Stimulated activated naive CD8-positive, alpha-beta T cell treated with anti-CD3 and anti-CD28 coated beads, Interleukin-15, amount 100 ng/mL, for 72 hours (primary cell): ENCODE measurements around the gene FRMD8.
A peak's percentile ranks its signal among the peaks of the same experiment; 100 is the strongest.

ENCODE experiments used
- ATAC-seq: fragments of 150-1000 bp; cut with Tn5 transposase; 2 replicates; pipeline ENCODE4 v1.10.0; 2021; ENCODE audit warnings: mild to moderate bottlenecking, moderate library complexity
- DNase-seq, 2 donors: peaks; one replicate each; pipeline ENCODE4 v3.0.0; 2021 to 2022
- H3K27ac Mint-ChIP-seq, 2 donors: one replicate each; pipeline ENCODE4 v1.8.0; 2022; ENCODE audit warnings: mild to moderate bottlenecking in 2 of 2, mixed read lengths in 2 of 2, moderate library complexity in 2 of 2
- H3K27me3 Mint-ChIP-seq: one replicate; pipeline ENCODE4 v1.8.0; 2022; ENCODE audit warnings: mixed read lengths
- H3K4me1 Mint-ChIP-seq: one replicate; pipeline ENCODE4 v1.8.0; 2022; ENCODE audit warnings: mild to moderate bottlenecking, mixed read lengths
- H3K4me3 Mint-ChIP-seq, 2 donors: one replicate each; pipeline ENCODE4 v1.8.0; 2022; ENCODE audit warnings: mild to moderate bottlenecking in 2 of 2, mixed read lengths in 2 of 2, moderate library complexity in 1 of 2
- H3K9me3 Mint-ChIP-seq, 2 donors: one replicate each; pipeline ENCODE4 v1.8.0; 2022; ENCODE audit warnings: mixed read lengths in 2 of 2

The FRMD8 gene

GRCh38 chr11:65362320-65362931 is 24.0 kb upstream of the FRMD8 start:
- no peak overlapping the region for H3K4me3 Mint-ChIP-seq
- ATAC-seq (peak; percentile 59), DNase-seq (no peak)
- no peaks in the 10 kb centered on the region for H3K9me3 Mint-ChIP-seq
- no peak overlapping the region for H3K27ac Mint-ChIP-seq
- H3K27me3 Mint-ChIP-seq: no peaks in the 10 kb centered on the region
- peaks cover 6% of the 10 kb centered on the region for H3K4me1 Mint-ChIP-seq

GRCh38 chr11:65362966-65363365 is 23.5 kb upstream of the FRMD8 start:
- no peak for ATAC-seq
- no peak for DNase-seq
- no peaks in the 10 kb centered on the region for H3K9me3 Mint-ChIP-seq
- peaks cover 6% of the 10 kb centered on the region for H3K4me1 Mint-ChIP-seq
- no peaks in the 10 kb centered on the region for H3K27me3 Mint-ChIP-seq
- H3K4me3 Mint-ChIP-seq: no peak overlapping the region
- H3K27ac Mint-ChIP-seq: no peak overlapping the region

DNA sequence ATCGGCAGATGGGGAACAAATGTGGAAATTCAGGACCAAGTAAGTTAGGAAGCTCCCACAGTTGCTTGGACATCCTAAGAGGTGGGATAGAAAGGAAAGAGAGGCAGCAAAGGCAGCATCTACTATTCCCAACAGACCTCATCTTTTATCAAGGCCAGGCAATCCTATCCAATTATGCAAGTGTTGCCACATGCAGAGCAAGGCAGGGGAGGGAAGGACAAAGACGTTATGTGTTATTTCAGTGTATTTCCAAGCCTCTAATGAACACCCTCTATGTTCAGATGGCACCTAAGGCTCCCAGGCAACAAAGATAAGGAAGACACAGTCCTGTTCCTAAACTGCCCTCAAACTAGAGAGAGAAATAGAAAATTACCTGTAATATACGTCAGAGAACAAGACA is 22.7 kb upstream of the FRMD8 start:
- Mint-ChIP-seq H3K4me3 (no peak overlapping the region), H3K4me1 (peaks cover 6% of the 10 kb centered on the region), H3K27ac (no peak overlapping the region), H3K27me3 (no peaks in the 10 kb centered on the region), H3K9me3 (no peaks in the 10 kb centered on the region)
- DNase-seq: no peak
- no peak for ATAC-seq

DNA sequence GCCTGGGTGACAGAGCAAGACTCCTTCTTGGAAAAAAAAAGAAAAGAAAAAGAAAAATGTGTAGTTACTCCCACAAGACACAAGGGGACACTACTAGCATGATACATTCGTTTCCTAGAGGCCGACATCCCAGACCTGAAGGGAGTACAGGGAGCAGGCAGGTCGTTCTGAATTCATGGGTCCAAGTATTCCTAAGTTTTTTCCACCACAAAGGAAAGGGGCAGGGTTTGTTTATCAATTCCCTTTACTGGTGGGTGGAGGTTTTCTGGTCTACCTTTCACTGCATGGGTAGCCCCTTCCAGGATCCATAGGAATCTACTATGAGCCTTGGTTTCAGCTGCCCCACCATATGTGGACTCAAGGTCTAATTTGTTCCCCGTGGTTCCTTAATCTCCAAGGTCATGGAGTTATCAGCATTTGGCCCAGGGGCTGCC is 20.1 kb upstream of the FRMD8 start:
- DNase-seq (peak in 1 of 2 donors; percentile 36), ATAC-seq (peak; percentile 79)
- H3K27me3 Mint-ChIP-seq: no peaks in the 10 kb centered on the region
- no peak overlapping the region for H3K4me3 Mint-ChIP-seq
- no peaks in the 10 kb centered on the region for H3K9me3 Mint-ChIP-seq
- no peak overlapping the region for H3K27ac Mint-ChIP-seq
- peaks cover 6% of the 10 kb centered on the region for H3K4me1 Mint-ChIP-seq

GRCh38 chr11:65370659-65371049 is 15.8 kb upstream of the FRMD8 start:
- no peaks in the 10 kb centered on the region for H3K27me3 Mint-ChIP-seq
- no peak overlapping the region for H3K27ac Mint-ChIP-seq
- DNase-seq (no peak), ATAC-seq (no peak)
- H3K4me3 Mint-ChIP-seq: no peak overlapping the region
- no peaks in the 10 kb centered on the region for H3K4me1 Mint-ChIP-seq
- H3K9me3 Mint-ChIP-seq: no peaks in the 10 kb centered on the region

DNA sequence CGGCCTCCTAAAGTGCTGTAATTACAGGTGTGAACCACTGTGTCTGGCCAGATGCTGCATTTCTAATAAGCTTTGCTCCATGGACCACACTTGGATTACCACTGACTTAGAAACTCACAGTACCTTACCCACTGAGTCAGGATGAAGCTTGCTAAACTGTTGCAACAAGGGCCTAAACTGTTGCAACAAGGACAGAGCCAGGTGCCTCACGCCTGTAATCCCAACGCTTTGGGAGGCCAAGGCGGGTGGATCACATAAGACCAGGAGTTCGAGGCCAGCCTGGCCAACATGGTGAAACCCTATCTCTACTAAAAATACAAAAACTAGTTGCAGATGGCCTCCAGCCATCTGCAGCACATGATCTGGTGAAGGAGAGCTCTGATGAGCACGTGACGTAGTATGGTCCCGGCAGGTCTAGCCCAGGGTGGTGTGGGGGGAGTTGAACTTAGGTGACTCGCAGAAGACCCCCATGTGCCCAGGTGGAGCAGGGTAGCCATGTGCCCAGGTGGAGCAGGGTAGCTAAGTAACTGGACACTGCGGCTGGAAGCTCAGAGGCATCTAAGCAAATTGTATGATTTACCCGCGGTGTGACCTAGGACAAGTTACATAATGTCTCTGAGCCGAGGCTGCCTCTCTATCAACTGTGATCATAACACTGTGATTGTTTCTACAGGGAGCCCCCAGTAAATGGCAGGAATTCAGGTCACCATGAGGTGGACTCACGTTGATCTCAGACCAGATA is 12.4 kb upstream of the FRMD8 start:
- DNase-seq: no peak
- H3K4me1 Mint-ChIP-seq: peaks cover 10% of the 10 kb centered on the region
- H3K4me3 Mint-ChIP-seq: no peak overlapping the region
- peak overlapping the region in 1 of 2 donors; percentile 86 for H3K27ac Mint-ChIP-seq
- H3K27me3 Mint-ChIP-seq: no peaks in the 10 kb centered on the region
- no peak for ATAC-seq
- H3K9me3 Mint-ChIP-seq: no peaks in the 10 kb centered on the region

DNA sequence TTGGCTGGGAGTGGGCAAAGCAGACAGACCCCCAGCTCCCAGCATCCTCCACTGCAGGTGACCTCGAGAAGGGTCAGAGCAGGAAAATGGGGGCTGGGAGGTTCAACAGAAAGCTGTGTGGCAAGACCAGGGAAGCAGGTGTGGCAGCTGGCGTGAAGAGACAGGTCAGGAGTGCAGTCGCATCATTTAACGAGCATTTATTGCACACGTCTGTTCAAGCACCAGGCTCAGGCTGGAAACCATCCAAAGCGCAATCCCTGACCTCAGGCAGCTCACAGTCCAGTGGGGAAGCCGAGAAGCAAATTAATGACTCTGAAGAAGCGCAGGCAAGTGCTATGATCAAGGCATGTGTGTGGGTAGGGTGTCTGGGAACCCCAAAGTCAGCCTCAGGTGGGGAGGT is 11.4 kb upstream of the FRMD8 start:
- peaks cover 12% of the 10 kb centered on the region for H3K4me1 Mint-ChIP-seq
- no peaks in the 10 kb centered on the region for H3K9me3 Mint-ChIP-seq
- no peak for ATAC-seq
- H3K27ac Mint-ChIP-seq: no peak overlapping the region
- H3K27me3 Mint-ChIP-seq: no peaks in the 10 kb centered on the region
- no peak overlapping the region for H3K4me3 Mint-ChIP-seq
- no peak for DNase-seq

- Mint-ChIP-seq H3K27ac (peak overlapping the region in 1 of 2 donors; percentile 59), H3K4me3 (no peak overlapping the region), H3K9me3 (no peaks in the 10 kb centered on the region), H3K27me3 (no peaks in the 10 kb centered on the region), H3K4me1 (peaks cover 24% of the 10 kb centered on the region)
- ATAC-seq (no peak), DNase-seq (no peak)
Measured at GRCh38 chr11:65376138-65376713, 10.2 kb upstream of the FRMD8 start.

- Mint-ChIP-seq H3K27me3 (no peaks in the 10 kb centered on the region), H3K4me1 (peaks cover 32% of the 10 kb centered on the region), H3K27ac (peak overlapping the region in 1 of 2 donors; percentile 38), H3K4me3 (no peak overlapping the region), H3K9me3 (no peaks in the 10 kb centered on the region)
- no peak for ATAC-seq
- DNase-seq: no peak
Measured at GRCh38 chr11:65377036-65377435, 9.4 kb upstream of the FRMD8 start.

GRCh38 chr11:65377777-65378176 is 8.7 kb upstream of the FRMD8 start:
- Mint-ChIP-seq H3K4me3 (no peak overlapping the region), H3K27ac (peak overlapping the region in 1 of 2 donors; percentile 38)
- no peak for DNase-seq

GRCh38 chr11:65378208-65378927 is 8.1 kb upstream of the FRMD8 start:
- DNase-seq (no peak), ATAC-seq (no peak)
- Mint-ChIP-seq H3K9me3 (no peaks in the 10 kb centered on the region), H3K4me1 (peaks cover 43% of the 10 kb centered on the region), H3K27me3 (no peaks in the 10 kb centered on the region), H3K27ac (no peak overlapping the region), H3K4me3 (no peak overlapping the region)

More at GRCh38 chr11:65377777-65378176, 8.7 kb upstream of the FRMD8 start:
- Mint-ChIP-seq H3K4me1 (peaks cover 38% of the 10 kb centered on the region), H3K27me3 (no peaks in the 10 kb centered on the region), H3K9me3 (no peaks in the 10 kb centered on the region)
- ATAC-seq: no peak

DNA sequence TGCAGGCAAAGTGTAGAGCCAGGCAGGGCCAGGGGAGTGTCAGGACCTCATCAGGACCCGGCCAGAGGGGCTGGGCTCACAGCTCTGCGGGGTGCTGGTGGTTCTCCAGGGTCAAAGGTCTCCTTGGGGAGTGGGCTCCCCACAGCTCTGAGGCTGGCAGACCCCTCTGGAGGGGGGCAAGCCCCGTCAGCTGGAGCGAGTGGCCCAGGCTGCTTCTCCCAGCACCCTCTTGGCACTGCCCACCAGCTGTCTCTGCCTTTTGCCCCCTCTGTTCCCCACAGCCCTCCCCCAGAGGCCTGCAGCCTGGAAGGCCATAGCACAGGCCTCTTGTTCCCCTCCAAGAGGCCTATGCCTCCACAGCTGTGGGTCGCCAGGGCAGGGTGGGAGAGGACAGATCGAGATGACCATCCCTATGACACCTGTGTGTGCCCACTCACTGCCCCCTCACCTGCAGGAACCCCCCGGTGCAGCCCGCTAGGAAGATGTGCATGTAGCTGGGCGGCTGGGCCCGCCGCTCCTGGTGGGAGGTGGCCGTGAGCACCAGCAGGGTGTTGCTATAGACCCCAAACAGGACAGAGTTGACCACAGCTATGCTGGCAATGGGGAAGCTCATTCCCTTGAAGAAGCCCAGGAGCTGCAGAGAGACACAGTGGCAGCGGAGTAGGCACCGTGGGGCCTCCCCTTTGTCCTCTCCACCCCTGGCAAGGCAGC is 7.4 kb upstream of the FRMD8 start:
- no peaks in the 10 kb centered on the region for H3K9me3 Mint-ChIP-seq
- no peak for ATAC-seq
- H3K4me3 Mint-ChIP-seq: no peak overlapping the region
- H3K27ac Mint-ChIP-seq: no peak overlapping the region
- no peaks in the 10 kb centered on the region for H3K27me3 Mint-ChIP-seq
- DNase-seq: no peak
- H3K4me1 Mint-ChIP-seq: peaks cover 51% of the 10 kb centered on the region

DNA sequence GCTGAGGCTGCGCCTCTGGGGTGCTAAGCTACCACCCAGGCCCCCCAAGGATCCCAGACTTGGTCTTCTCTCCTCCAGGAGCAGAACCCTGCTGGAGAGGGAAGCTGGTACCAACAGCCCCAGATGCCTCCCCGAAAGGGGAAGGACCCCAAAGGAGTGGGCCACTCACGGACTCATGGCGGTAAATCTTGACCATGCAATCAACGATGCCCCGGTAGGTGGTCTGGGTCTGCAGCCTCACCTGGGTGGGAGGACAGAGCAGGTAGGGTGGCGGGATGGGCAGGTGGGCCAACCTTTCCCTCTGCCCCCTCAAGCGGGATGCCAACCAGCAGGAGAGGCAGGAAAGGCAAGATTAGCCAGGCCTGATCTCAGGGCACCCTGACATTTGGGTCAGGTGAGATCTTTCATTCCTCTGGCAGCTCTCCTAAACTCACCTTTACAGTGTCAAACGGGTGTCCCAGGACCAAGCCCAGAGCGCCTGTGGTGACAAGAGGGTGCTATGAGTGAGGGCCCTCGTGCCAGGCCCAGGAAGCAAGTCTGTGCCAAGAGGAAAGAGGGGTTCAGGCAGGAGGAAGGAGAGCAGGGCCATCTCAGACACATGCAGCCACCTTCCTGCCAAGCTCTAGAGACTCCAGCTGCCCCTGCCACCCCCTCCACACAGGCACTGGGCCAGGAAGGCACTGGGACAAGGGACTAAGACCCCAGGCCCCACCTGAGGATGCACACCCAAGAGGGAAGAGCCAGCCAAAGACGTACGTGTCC is 6.6 kb upstream of the FRMD8 start:
- no peak overlapping the region for H3K27ac Mint-ChIP-seq
- H3K4me3 Mint-ChIP-seq: peak overlapping the region; percentile 37 to 39
- no peaks in the 10 kb centered on the region for H3K9me3 Mint-ChIP-seq
- no peaks in the 10 kb centered on the region for H3K27me3 Mint-ChIP-seq
- ATAC-seq (no peak), DNase-seq (no peak)
- H3K4me1 Mint-ChIP-seq: peaks cover 59% of the 10 kb centered on the region

- H3K27me3 Mint-ChIP-seq: no peaks in the 10 kb centered on the region
- DNase-seq (no peak), ATAC-seq (no peak)
- H3K9me3 Mint-ChIP-seq: no peaks in the 10 kb centered on the region
- peak overlapping the region; percentile 84 to 91 for H3K4me3 Mint-ChIP-seq
- peaks cover 66% of the 10 kb centered on the region for H3K4me1 Mint-ChIP-seq
- H3K27ac Mint-ChIP-seq: peak overlapping the region in 1 of 2 donors; percentile 20
Measured at GRCh38 chr11:65380460-65381119, 5.8 kb upstream of the FRMD8 start.
